CD4-positive, CD25-positive, alpha-beta regulatory T cell (primary cell): ENCODE measurements around the gene PRSS3. TPM values are rescaled to one million over a fixed set of nuclear protein-coding genes. Genes with fewer than 3 reads are reported as not detected.
A peak's percentile ranks its signal among the peaks of the same experiment; 100 is the strongest.

Source experiments
- ATAC-seq, 2 donors: fragments of 150-1000 bp; cut with Tn5 transposase; one replicate each; pipeline ENCODE4 v1.10.0; 2021; ENCODE audit warnings: low read depth in 2 of 2, moderate number of reproducible peaks in 2 of 2, moderate library complexity in 1 of 2
- DNase-seq, 3 donors: peaks; one replicate each; pipeline versions ENCODE4 v3.0.0 to v3.0.0-alpha.2; 2012 to 2022; ENCODE audit warnings: mixed read lengths in 1 of 3
- H3K27ac ChIP-seq: one replicate; pipeline ENCODE4 v1.7.0; 2013; ENCODE audit warnings: mild to moderate bottlenecking, low read length; ENCODE audit not compliant: insufficient read depth, poor library complexity, severe bottlenecking
- H3K27me3 ChIP-seq: one replicate; pipeline ENCODE4 v1.7.0; 2013; ENCODE audit warnings: low read length; ENCODE audit not compliant: control insufficient read depth, insufficient read depth
- H3K36me3 ChIP-seq: one replicate; pipeline ENCODE4 v1.7.0; 2013; ENCODE audit warnings: mild to moderate bottlenecking, low read length, moderate library complexity; ENCODE audit not compliant: control insufficient read depth, insufficient read depth
- H3K4me1 ChIP-seq: 2 replicates; pipeline ENCODE4 v1.7.0; 2013; ENCODE audit warnings: mild to moderate bottlenecking, low read length; ENCODE audit not compliant: insufficient read depth, control insufficient read depth, poor library complexity, severe bottlenecking
- H3K4me3 ChIP-seq: one replicate; pipeline ENCODE4 v1.7.0; 2013; ENCODE audit warnings: low read depth, mild to moderate bottlenecking, low read length, moderate library complexity
- H3K9me3 ChIP-seq, 2 experiments: 1 replicate in 1 of 2; 2 replicates in 1 of 2; pipeline ENCODE4 v1.7.0; 2013; ENCODE audit warnings: low read length in 2 of 2, mild to moderate bottlenecking in 1 of 2, moderate library complexity in 1 of 2; ENCODE audit not compliant: control insufficient read depth in 2 of 2
- H3K27ac Mint-ChIP-seq, 3 donors: one replicate each; pipeline ENCODE4 v1.8.0; 2020 to 2022; ENCODE audit warnings: mild to moderate bottlenecking in 3 of 3, mixed read lengths in 3 of 3, moderate library complexity in 2 of 3
- H3K27me3 Mint-ChIP-seq: one replicate; pipeline ENCODE4 v1.8.0; 2022; ENCODE audit warnings: mild to moderate bottlenecking, mixed read lengths
- H3K36me3 Mint-ChIP-seq: one replicate; pipeline ENCODE4 v1.8.0; 2020; ENCODE audit warnings: mixed read lengths
- H3K4me1 Mint-ChIP-seq, 4 donors: one replicate each; pipeline ENCODE4 v1.8.0; 2020 to 2022; ENCODE audit warnings: mixed read lengths in 4 of 4, mild to moderate bottlenecking in 1 of 4
- H3K4me3 Mint-ChIP-seq, 4 donors: one replicate each; pipeline ENCODE4 v1.8.0; 2020 to 2022; ENCODE audit warnings: mild to moderate bottlenecking in 4 of 4, mixed read lengths in 4 of 4, moderate library complexity in 3 of 4
- H3K9me3 Mint-ChIP-seq, 7 donors: one replicate each; pipeline ENCODE4 v1.8.0; 2020 to 2022; ENCODE audit warnings: mixed read lengths in 7 of 7, mild to moderate bottlenecking in 3 of 7, moderate library complexity in 2 of 7
- polyA plus RNA-seq, 4 donors: library from polyadenylated mRNA; unstranded; fragments of 300-500 nt; fragmentation: Illumina TruSeq; gene quantifications; one replicate each; pipeline ENCODE4 v1.2.3, GENCODE V29; 2021
- total RNA-seq: library from RNA; stranded (reverse); gene quantifications from one replicate; pipeline ENCODE4 v1.2.3, GENCODE V29; 2022

PRSS3 gene
- total and polyA plus RNA-seq, 5 donors from 2014 or later: not detected

- no peaks in the 10 kb centered on the region for H3K27me3 ChIP-seq
- no peak for ATAC-seq
- Mint-ChIP-seq H3K36me3 (no peaks in the 10 kb centered on the region), H3K27ac (no peak overlapping the region), H3K4me3 (no peak overlapping the region), H3K4me1 (peaks cover 0 to 7% (median 4%) of the 10 kb centered on the region in 4 donors), H3K9me3 (no peaks in the 10 kb centered on the region), H3K27me3 (peaks cover 29% of the 10 kb centered on the region)
- no peaks in the 10 kb centered on the region for H3K9me3 ChIP-seq
- H3K27ac ChIP-seq: no peak overlapping the region
- no peak overlapping the region for H3K4me3 ChIP-seq
- no peaks in the 10 kb centered on the region for H3K4me1 ChIP-seq
- no peak for DNase-seq
- H3K36me3 ChIP-seq: no peaks in the 10 kb centered on the region
Observed at GRCh38 chr9:33776578-33776977, 18.8 kb upstream of the PRSS3 start.

GRCh38 chr9:33778700-33779351 lies 16.5 kb upstream of the PRSS3 start:
- H3K27ac ChIP-seq: no peak overlapping the region
- H3K27ac Mint-ChIP-seq: no peak overlapping the region
- DNase-seq: peak; percentile 20 to 70 (median 62)
- no peaks in the 10 kb centered on the region for H3K9me3 ChIP-seq
- no peaks in the 10 kb centered on the region for H3K36me3 ChIP-seq
- H3K9me3 Mint-ChIP-seq: no peaks in the 10 kb centered on the region
- peak; percentile 75 to 83 for ATAC-seq
- H3K4me3 ChIP-seq: no peak overlapping the region
- no peak overlapping the region for H3K4me3 Mint-ChIP-seq
- peaks cover 0 to 7% (median 4%) of the 10 kb centered on the region in 4 donors for H3K4me1 Mint-ChIP-seq
- no peaks in the 10 kb centered on the region for H3K36me3 Mint-ChIP-seq
- no peaks in the 10 kb centered on the region for H3K4me1 ChIP-seq
- H3K27me3 ChIP-seq: no peaks in the 10 kb centered on the region
- H3K27me3 Mint-ChIP-seq: peaks cover 40% of the 10 kb centered on the region

GRCh38 chr9:33780276-33780675 lies 15.1 kb upstream of the PRSS3 start:
- H3K27me3 ChIP-seq: no peaks in the 10 kb centered on the region
- H3K36me3 ChIP-seq: no peaks in the 10 kb centered on the region
- H3K36me3 Mint-ChIP-seq: no peaks in the 10 kb centered on the region
- H3K4me3 Mint-ChIP-seq: no peak overlapping the region
- DNase-seq (no peak), ATAC-seq (no peak)
- no peaks in the 10 kb centered on the region for H3K9me3 ChIP-seq
- no peak overlapping the region for H3K4me3 ChIP-seq
- no peaks in the 10 kb centered on the region for H3K9me3 Mint-ChIP-seq
- H3K27ac ChIP-seq: no peak overlapping the region
- no peak overlapping the region for H3K27ac Mint-ChIP-seq
- H3K27me3 Mint-ChIP-seq: peaks cover 40% of the 10 kb centered on the region
- no peaks in the 10 kb centered on the region for H3K4me1 ChIP-seq
- peaks cover 0 to 7% (median 4%) of the 10 kb centered on the region in 4 donors for H3K4me1 Mint-ChIP-seq

- Mint-ChIP-seq H3K4me1 (peaks cover 0 to 5% (median 1%) of the 10 kb centered on the region in 4 donors), H3K4me3 (no peak overlapping the region), H3K36me3 (no peaks in the 10 kb centered on the region), H3K27me3 (peaks cover 44% of the 10 kb centered on the region), H3K9me3 (peaks cover 0 to 3% (median 0%) of the 10 kb centered on the region in 7 donors), H3K27ac (no peak overlapping the region)
- peaks cover 2% of the 10 kb centered on the region for H3K27me3 ChIP-seq
- H3K4me1 ChIP-seq: no peaks in the 10 kb centered on the region
- H3K27ac ChIP-seq: no peak overlapping the region
- ATAC-seq (no peak), DNase-seq (no peak)
- no peak overlapping the region for H3K4me3 ChIP-seq
- no peaks in the 10 kb centered on the region for H3K36me3 ChIP-seq
- no peaks in the 10 kb centered on the region for H3K9me3 ChIP-seq
Observed at GRCh38 chr9:33781736-33782135, 13.6 kb upstream of the PRSS3 start.

- ATAC-seq: no peak
- peaks cover 0 to 3% (median 0%) of the 10 kb centered on the region in 7 donors for H3K9me3 Mint-ChIP-seq
Observed at GRCh38 chr9:33782395-33783152, 12.8 kb upstream of the PRSS3 start.

GRCh38 chr9:33785914-33786313 lies 9.4 kb upstream of the PRSS3 start:
- H3K27me3 Mint-ChIP-seq: peaks cover 55% of the 10 kb centered on the region
- H3K4me1 ChIP-seq: no peaks in the 10 kb centered on the region
- no peak for ATAC-seq
- H3K9me3 ChIP-seq: no peaks in the 10 kb centered on the region
- no peak overlapping the region for H3K27ac Mint-ChIP-seq
- H3K36me3 ChIP-seq: no peaks in the 10 kb centered on the region
- DNase-seq: no peak
- H3K36me3 Mint-ChIP-seq: no peaks in the 10 kb centered on the region
- no peak overlapping the region for H3K4me3 ChIP-seq
- H3K27ac ChIP-seq: no peak overlapping the region
- peaks cover 12% of the 10 kb centered on the region for H3K27me3 ChIP-seq
- peaks cover 0 to 3% (median 0%) of the 10 kb centered on the region in 7 donors for H3K9me3 Mint-ChIP-seq
- H3K4me3 Mint-ChIP-seq: no peak overlapping the region
- H3K4me1 Mint-ChIP-seq: no peaks in the 10 kb centered on the region

More at GRCh38 chr9:33782395-33783152, 12.8 kb upstream of the PRSS3 start:
- Histone ChIP-seq H3K27me3 (peaks cover 2% of the 10 kb centered on the region), H3K27ac (no peak overlapping the region), H3K4me3 (no peak overlapping the region), H3K4me1 (no peaks in the 10 kb centered on the region), H3K9me3 (no peaks in the 10 kb centered on the region), H3K36me3 (no peaks in the 10 kb centered on the region)
- DNase-seq: no peak
- Mint-ChIP-seq H3K27me3 (peaks cover 47% of the 10 kb centered on the region), H3K36me3 (no peaks in the 10 kb centered on the region), H3K4me1 (peaks cover 0 to 5% (median 1%) of the 10 kb centered on the region in 4 donors), H3K4me3 (no peak overlapping the region), H3K27ac (no peak overlapping the region)

GRCh38 chr9:33786681-33787080 lies 8.7 kb upstream of the PRSS3 start:
- ATAC-seq (no peak), DNase-seq (no peak)
- Mint-ChIP-seq H3K9me3 (peaks cover 0 to 3% (median 0%) of the 10 kb centered on the region in 7 donors), H3K4me1 (no peaks in the 10 kb centered on the region), H3K4me3 (no peak overlapping the region), H3K27ac (no peak overlapping the region), H3K27me3 (peaks cover 58% of the 10 kb centered on the region), H3K36me3 (no peaks in the 10 kb centered on the region)
- Histone ChIP-seq H3K9me3 (no peaks in the 10 kb centered on the region), H3K36me3 (no peaks in the 10 kb centered on the region), H3K27me3 (peaks cover 12% of the 10 kb centered on the region), H3K4me1 (no peaks in the 10 kb centered on the region), H3K27ac (no peak overlapping the region), H3K4me3 (no peak overlapping the region)
